Astrocyte (in vitro differentiated cells and primary cell): ENCODE results near the gene KIF1A.

Source experiments
- CTCF ChIP-seq: IDR thresholded peaks from 2 replicates; pipeline ENCODE4 v1.5.1; 2011; ENCODE audit warnings: low read depth, mild to moderate bottlenecking, inconsistent platforms, low read length, moderate library complexity; ENCODE audit not compliant: insufficient read depth
- EZH2 ChIP-seq: IDR thresholded peaks from 2 replicates; pipeline ENCODE4 v1.6.1; 2012; ENCODE audit warnings: mild to moderate bottlenecking, low read length, inconsistent platforms; ENCODE audit not compliant: insufficient read depth

- TF ChIP-seq CTCF, result no peak
- no peak for TF ChIP-seq EZH2
Observed at GRCh38 chr2:240760576-240761246, 59.3 kb downstream of the KIF1A start.
